MM.1S (cell line): ENCODE measurements around the gene STAMBP.

Source experiments
- DNase-seq: peaks from one replicate; pipeline ENCODE4 v3.0.0-alpha.2; 2015
- H2AFZ ChIP-seq: fragments of 300-600 bp; sonication (generic); 2 replicates; pipeline ENCODE4 v1.6.0; 2016; ENCODE audit warnings: antibody characterized with exemption, low read length
- H3F3A ChIP-seq: fragments of 300-600 bp; sonication (generic); 2 replicates; pipeline ENCODE4 v1.6.1; 2016; ENCODE audit warnings: mild to moderate bottlenecking, antibody characterized with exemption, low read length, moderate library complexity, mixed read lengths; ENCODE audit not compliant: insufficient read depth
- H3K27ac ChIP-seq: fragments of 300-600 bp; sonication (generic); 2 replicates; pipeline ENCODE4 v1.5.1; 2016; ENCODE audit warnings: mild to moderate bottlenecking, low read length
- H3K27me3 ChIP-seq: fragments of 300-600 bp; sonication (generic); replicated peaks from 2 replicates; pipeline ENCODE4 v1.6.0; 2016; ENCODE audit warnings: low read length; ENCODE audit not compliant: insufficient read depth
- H3K36me3 ChIP-seq: fragments of 300-600 bp; sonication (generic); replicated peaks from 2 replicates; pipeline ENCODE4 v1.6.1; 2016; ENCODE audit warnings: mild to moderate bottlenecking, low read length, mixed read lengths; ENCODE audit not compliant: insufficient read depth
- H3K4me1 ChIP-seq: fragments of 300-600 bp; sonication (generic); 2 replicates; pipeline ENCODE4 v1.6.1; 2016; ENCODE audit warnings: low read length, mixed read lengths
- H3K4me2 ChIP-seq: fragments of 300-600 bp; sonication (generic); 2 replicates; pipeline ENCODE4 v1.6.0; 2016; ENCODE audit warnings: low read depth, low read length
- H3K4me3 ChIP-seq: fragments of 300-600 bp; sonication (generic); 2 replicates; pipeline ENCODE4 v1.5.1; 2016; ENCODE audit warnings: low read length, mixed read lengths
- H3K79me2 ChIP-seq: fragments of 300-600 bp; sonication (generic); 2 replicates; pipeline ENCODE4 v1.6.1; 2016; ENCODE audit warnings: mixed run types, low read length, mixed read lengths
- H3K9ac ChIP-seq: fragments of 300-600 bp; sonication (generic); 2 replicates; pipeline ENCODE4 v1.6.1; 2016; ENCODE audit warnings: low read length, mixed read lengths
- H3K9me2 ChIP-seq: fragments of 300-600 bp; sonication (generic); replicated peaks from 2 replicates; pipeline ENCODE4 v1.6.1; 2016; ENCODE audit warnings: mild to moderate bottlenecking, low read length, mixed read lengths; ENCODE audit not compliant: insufficient read depth
- H3K9me3 ChIP-seq: fragments of 300-600 bp; sonication (generic); replicated peaks from 2 replicates; pipeline ENCODE4 v1.6.1; 2016; ENCODE audit warnings: mild to moderate bottlenecking, low read length, mixed read lengths; ENCODE audit not compliant: insufficient read depth
- H4K20me1 ChIP-seq: fragments of 300-600 bp; sonication (generic); 2 replicates; pipeline ENCODE4 v1.6.1; 2016; ENCODE audit warnings: mild to moderate bottlenecking, low read length, moderate library complexity, mixed read lengths; ENCODE audit not compliant: insufficient read depth
- EZH2 ChIP-seq: fragments of 300-600 bp; sonication (generic); optimal IDR thresholded peaks from 2 replicates; pipeline ENCODE3; 2017; ENCODE audit warnings: low read depth, mild to moderate bottlenecking, antibody characterized with exemption, low read length, mixed read lengths
- EZH2phosphoT487 ChIP-seq: fragments of 300-600 bp; sonication (generic); IDR thresholded peaks from 2 replicates; pipeline ENCODE4 v1.6.1; 2018; ENCODE audit warnings: antibody characterized with exemption, low read length
- TF ChIP-seq, protein P1 (sequence below): fragments of 300-600 bp; sonication (generic); IDR thresholded peaks from 2 replicates; pipeline ENCODE4 v1.5.1; 2016; ENCODE audit warnings: antibody characterized with exemption, low read length, mixed read lengths

The STAMBP gene

DNA sequence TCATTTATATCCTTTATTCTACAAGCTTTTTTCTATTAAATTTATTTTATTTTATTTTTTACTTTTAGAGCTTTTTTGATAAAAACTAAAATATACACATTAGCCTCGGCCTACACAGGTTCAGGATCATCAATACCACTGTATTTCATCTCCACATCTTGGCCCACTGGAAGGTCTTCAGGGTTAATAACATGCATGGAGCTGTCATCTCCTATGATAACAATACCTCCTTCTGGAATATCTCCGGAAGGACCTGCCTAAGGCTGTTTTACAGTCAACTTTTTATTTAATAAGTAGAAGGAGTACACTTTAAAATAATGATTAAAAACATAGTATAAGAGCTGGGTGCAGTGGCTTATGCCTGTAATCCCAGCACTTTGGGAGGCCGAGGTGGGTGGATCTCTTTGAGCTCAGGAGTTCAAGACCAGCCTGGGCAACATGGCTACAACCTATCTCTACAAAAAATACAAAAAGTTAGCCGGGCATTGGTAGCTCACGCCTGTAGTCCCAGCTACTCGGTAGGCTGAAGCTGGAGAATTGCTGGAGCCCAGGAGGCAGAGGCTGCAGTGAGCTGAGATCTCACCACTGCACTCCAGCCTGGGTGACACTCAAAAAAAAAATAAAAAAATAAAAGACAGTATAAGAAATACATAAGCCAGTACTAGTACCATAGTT, 82.2 kb downstream of the STAMBP start:
- Histone ChIP-seq H3K4me1 (no peaks in the 10 kb centered on the region), H3K36me3 (no peaks in the 10 kb centered on the region), H4K20me1 (no peaks in the 10 kb centered on the region), H3F3A (no peaks in the 10 kb centered on the region), H2AFZ (no peak overlapping the region), H3K27me3 (no peaks in the 10 kb centered on the region), H3K9me3 (no peaks in the 10 kb centered on the region), H3K4me2 (no peak overlapping the region), H3K9me2 (no peaks in the 10 kb centered on the region), H3K27ac (no peak overlapping the region), H3K9ac (no peak overlapping the region), H3K4me3 (no peak overlapping the region), H3K79me2 (no peaks in the 10 kb centered on the region)
- no peak for DNase-seq
- no peak for TF ChIP-seq EZH2
- TF ChIP-seq, protein P1, sequence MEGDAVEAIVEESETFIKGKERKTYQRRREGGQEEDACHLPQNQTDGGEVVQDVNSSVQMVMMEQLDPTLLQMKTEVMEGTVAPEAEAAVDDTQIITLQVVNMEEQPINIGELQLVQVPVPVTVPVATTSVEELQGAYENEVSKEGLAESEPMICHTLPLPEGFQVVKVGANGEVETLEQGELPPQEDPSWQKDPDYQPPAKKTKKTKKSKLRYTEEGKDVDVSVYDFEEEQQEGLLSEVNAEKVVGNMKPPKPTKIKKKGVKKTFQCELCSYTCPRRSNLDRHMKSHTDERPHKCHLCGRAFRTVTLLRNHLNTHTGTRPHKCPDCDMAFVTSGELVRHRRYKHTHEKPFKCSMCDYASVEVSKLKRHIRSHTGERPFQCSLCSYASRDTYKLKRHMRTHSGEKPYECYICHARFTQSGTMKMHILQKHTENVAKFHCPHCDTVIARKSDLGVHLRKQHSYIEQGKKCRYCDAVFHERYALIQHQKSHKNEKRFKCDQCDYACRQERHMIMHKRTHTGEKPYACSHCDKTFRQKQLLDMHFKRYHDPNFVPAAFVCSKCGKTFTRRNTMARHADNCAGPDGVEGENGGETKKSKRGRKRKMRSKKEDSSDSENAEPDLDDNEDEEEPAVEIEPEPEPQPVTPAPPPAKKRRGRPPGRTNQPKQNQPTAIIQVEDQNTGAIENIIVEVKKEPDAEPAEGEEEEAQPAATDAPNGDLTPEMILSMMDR = no peak
- no peak for TF ChIP-seq EZH2phosphoT487

DNA sequence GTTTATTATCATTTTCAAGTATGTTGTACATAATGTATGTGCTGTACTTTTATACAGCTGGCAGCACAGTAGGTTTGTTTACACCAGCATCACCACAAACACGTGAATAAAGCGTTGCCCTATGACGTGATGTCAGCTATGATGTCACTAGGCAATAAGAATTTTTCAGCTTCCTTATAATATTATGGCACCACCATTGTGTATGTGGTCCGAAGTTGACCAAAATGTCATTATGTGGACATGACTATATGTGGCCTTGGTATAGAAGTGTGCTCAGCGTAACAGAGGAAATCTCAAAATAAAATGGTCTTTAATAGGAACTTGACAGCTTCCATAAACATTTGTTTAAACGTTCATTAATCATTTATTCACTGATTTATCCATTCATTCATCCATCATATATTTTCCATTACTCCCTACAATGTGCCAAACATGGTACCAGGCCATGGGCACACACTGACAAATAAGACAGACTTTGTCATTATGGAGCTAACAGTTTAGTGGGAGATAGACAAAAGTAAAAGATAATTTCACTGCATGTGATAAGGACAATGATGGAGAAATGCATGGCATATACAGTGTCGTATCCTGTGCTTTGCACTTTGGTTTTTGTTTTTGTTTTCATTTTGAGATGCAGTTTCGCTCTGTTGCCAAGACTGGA, 82.9 kb downstream of the STAMBP start:
- no peak overlapping the region for H3K4me2 ChIP-seq
- H3F3A ChIP-seq = no peaks in the 10 kb centered on the region
- H3K27me3 ChIP-seq = no peaks in the 10 kb centered on the region
- TF ChIP-seq EZH2 (no peak), EZH2phosphoT487 (no peak)
- TF ChIP-seq, protein P1 = no peak
- H3K4me1 ChIP-seq = no peaks in the 10 kb centered on the region
- no peak overlapping the region for H3K9ac ChIP-seq
- no peak overlapping the region for H3K27ac ChIP-seq
- H3K9me2 ChIP-seq = no peaks in the 10 kb centered on the region
- H3K9me3 ChIP-seq = no peaks in the 10 kb centered on the region
- DNase-seq = no peak
- H3K36me3 ChIP-seq = no peaks in the 10 kb centered on the region
- H3K4me3 ChIP-seq = no peak overlapping the region
- H4K20me1 ChIP-seq = no peaks in the 10 kb centered on the region
- no peaks in the 10 kb centered on the region for H3K79me2 ChIP-seq
- H2AFZ ChIP-seq = no peak overlapping the region

DNA sequence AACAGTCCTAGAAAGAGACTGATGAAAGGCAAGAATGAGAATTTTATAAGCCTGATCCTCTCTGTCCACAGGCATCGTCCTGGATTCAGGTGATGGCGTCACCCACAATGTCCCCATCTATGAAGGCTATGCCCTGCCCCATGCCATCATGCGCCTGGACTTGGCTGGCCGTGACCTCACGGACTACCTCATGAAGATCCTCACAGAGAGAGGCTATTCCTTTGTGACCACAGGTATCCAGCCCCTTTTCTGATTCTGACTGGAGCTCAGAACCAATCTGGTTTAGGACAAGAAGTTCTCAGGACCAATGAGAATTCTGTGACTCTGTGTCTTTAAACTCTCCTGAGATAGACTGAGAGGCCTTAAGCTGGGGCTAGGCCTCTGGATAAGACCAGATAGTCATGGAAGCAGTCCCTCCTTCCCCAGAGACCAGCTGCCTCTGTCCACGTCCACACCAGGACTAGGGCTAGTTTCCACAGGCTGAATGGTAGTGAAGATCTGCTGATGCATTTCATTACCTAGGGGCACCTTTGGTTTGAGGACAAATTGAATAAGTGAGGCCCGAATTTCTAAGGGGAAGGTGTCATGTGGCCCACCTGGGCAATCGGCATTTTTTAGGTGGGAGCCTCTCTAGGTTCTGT, 84.8 kb downstream of the STAMBP start:
- H3K27ac ChIP-seq = no peak overlapping the region
- no peaks in the 10 kb centered on the region for H3K4me1 ChIP-seq
- H3K4me3 ChIP-seq = no peak overlapping the region
- TF ChIP-seq, protein P1 = no peak
- TF ChIP-seq EZH2phosphoT487 (no peak), EZH2 (no peak)
- no peaks in the 10 kb centered on the region for H3K9me3 ChIP-seq
- H2AFZ ChIP-seq = no peak overlapping the region
- no peaks in the 10 kb centered on the region for H3K36me3 ChIP-seq
- DNase-seq = no peak
- H3K9ac ChIP-seq = no peak overlapping the region
- no peaks in the 10 kb centered on the region for H3K27me3 ChIP-seq
- H3K9me2 ChIP-seq = no peaks in the 10 kb centered on the region
- no peaks in the 10 kb centered on the region for H4K20me1 ChIP-seq
- H3K79me2 ChIP-seq = no peaks in the 10 kb centered on the region
- H3K4me2 ChIP-seq = no peak overlapping the region
- no peaks in the 10 kb centered on the region for H3F3A ChIP-seq
